KMS-11 (cell line): ENCODE results near the gene PRXL2B.
"Not testable (repeated sequence)": the region's sequence is repeated elsewhere in the genome, so short reads cannot be mapped to it uniquely, and the experiment has no call there.

Experiments
- H2AFZ ChIP-seq: fragments of 200-600 bp; sonication (generic); 2 replicates; pipeline ENCODE4 v1.6.1; 2016; ENCODE audit warnings: antibody characterized with exemption, mixed run types, low read depth
- H3K27ac ChIP-seq: fragments of 200-600 bp; sonication (generic); 2 replicates; pipeline ENCODE4 v1.6.1; 2016; ENCODE audit warnings: mild to moderate bottlenecking, mixed run types
- H3K27me3 ChIP-seq: fragments of 200-600 bp; sonication (generic); 2 replicates; pipeline ENCODE4 v1.6.1; 2017; ENCODE audit warnings: mild to moderate bottlenecking, low read depth, mixed run types, moderate library complexity; ENCODE audit not compliant: insufficient read depth
- H3K36me3 ChIP-seq: fragments of 200-600 bp; sonication (generic); 2 replicates; pipeline ENCODE4 v1.6.1; 2017; ENCODE audit warnings: mild to moderate bottlenecking, mixed run types; ENCODE audit not compliant: insufficient read depth
- H3K4me1 ChIP-seq: fragments of 200-600 bp; sonication (generic); 2 replicates; pipeline ENCODE4 v1.6.1; 2016; ENCODE audit warnings: mild to moderate bottlenecking, low read depth, mixed run types; ENCODE audit not compliant: poor library complexity, severe bottlenecking
- H3K4me2 ChIP-seq: fragments of 200-600 bp; sonication (generic); 2 replicates; pipeline ENCODE4 v1.7.0; 2016; ENCODE audit warnings: mild to moderate bottlenecking, mixed run types
- H3K4me3 ChIP-seq: fragments of 200-600 bp; sonication (generic); IDR thresholded peaks from 2 replicates; pipeline ENCODE4 v1.6.1; 2017; ENCODE audit warnings: low read depth, low read length, mixed read lengths; ENCODE audit not compliant: insufficient read depth
- H3K79me2 ChIP-seq: fragments of 200-600 bp; sonication (generic); 2 replicates; pipeline ENCODE4 v1.6.1; 2016; ENCODE audit warnings: low read depth, mixed run types; ENCODE audit not compliant: insufficient read depth
- H3K9ac ChIP-seq: fragments of 200-600 bp; sonication (generic); 2 replicates; pipeline ENCODE4 v1.6.1; 2016; ENCODE audit warnings: mild to moderate bottlenecking, mixed run types
- H4K20me1 ChIP-seq: fragments of 200-600 bp; sonication (generic); 2 replicates; pipeline ENCODE4 v1.6.1; 2016; ENCODE audit warnings: mild to moderate bottlenecking, mixed run types; ENCODE audit not compliant: insufficient read depth
- TF ChIP-seq, protein P1 (sequence below): fragments of 200-600 bp; sonication (generic); conservative IDR thresholded peaks from 2 replicates; pipeline ENCODE4 v1.6.1; 2017; ENCODE audit warnings: low read depth, mild to moderate bottlenecking, antibody characterized with exemption, low read length, moderate library complexity, mixed read lengths

Gene PRXL2B

GRCh38 chr1:2574350-2574749 is 12.2 kb upstream of the PRXL2B start:
- Histone ChIP-seq H4K20me1 (no peaks in the 10 kb centered on the region), H3K79me2 (no peaks in the 10 kb centered on the region), H3K9ac (no peak overlapping the region), H3K4me3 (no peak overlapping the region), H3K27me3 (peaks cover 95% of the 10 kb centered on the region), H3K36me3 (no peaks in the 10 kb centered on the region), H2AFZ (no peak overlapping the region), H3K4me2 (no peak overlapping the region), H3K27ac (no peak overlapping the region), H3K4me1 (no peaks in the 10 kb centered on the region)
- TF ChIP-seq, protein P1, sequence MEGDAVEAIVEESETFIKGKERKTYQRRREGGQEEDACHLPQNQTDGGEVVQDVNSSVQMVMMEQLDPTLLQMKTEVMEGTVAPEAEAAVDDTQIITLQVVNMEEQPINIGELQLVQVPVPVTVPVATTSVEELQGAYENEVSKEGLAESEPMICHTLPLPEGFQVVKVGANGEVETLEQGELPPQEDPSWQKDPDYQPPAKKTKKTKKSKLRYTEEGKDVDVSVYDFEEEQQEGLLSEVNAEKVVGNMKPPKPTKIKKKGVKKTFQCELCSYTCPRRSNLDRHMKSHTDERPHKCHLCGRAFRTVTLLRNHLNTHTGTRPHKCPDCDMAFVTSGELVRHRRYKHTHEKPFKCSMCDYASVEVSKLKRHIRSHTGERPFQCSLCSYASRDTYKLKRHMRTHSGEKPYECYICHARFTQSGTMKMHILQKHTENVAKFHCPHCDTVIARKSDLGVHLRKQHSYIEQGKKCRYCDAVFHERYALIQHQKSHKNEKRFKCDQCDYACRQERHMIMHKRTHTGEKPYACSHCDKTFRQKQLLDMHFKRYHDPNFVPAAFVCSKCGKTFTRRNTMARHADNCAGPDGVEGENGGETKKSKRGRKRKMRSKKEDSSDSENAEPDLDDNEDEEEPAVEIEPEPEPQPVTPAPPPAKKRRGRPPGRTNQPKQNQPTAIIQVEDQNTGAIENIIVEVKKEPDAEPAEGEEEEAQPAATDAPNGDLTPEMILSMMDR = no peak

DNA sequence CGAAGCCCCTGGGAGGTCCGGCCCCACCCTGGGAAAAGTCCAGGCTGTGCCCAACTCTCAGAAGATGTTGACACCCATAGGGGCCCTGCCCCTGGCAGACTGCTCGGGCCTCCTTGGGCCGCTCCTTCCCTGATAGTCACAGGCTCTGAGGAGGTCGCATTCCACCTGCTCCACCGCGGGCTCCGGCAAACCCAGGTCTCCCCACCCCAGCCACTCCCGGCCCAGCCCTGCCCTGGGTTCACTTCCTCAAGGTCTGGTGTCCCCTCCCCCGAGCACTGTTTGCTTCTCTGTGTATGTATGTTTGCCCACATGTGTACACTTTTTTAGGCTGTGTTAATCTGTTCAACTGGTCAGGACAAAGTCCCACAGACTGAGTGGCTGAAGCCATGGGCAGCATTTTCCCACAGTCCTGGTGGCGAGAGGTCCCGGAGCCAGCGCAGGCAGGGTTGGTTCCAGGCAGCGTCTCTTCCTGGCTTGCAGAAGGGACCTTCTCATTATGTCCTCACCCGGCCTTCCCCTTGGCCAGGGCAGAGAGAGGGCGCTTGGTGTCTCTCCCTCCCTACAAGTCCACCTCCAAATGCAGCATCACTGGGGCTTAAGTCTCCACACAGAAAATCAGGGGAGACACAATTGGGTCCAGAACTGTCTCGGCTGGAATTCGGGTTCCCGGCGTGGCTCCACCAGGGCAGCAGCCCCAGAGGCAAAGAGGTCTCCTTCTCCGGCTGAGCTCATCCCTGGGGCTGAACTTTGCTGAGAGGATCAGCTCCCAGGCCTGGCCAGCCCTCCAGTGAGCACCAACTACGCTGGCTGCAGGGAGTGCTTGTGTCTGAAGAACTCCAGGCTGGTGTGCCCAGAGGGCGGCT is 10.5 kb upstream of the PRXL2B start:
- Histone ChIP-seq H3K4me2 (no peak overlapping the region), H3K9ac (no peak overlapping the region), H4K20me1 (no peaks in the 10 kb centered on the region), H3K27me3 (peaks cover 96% of the 10 kb centered on the region), H2AFZ (no peak overlapping the region), H3K27ac (no peak overlapping the region), H3K79me2 (no peaks in the 10 kb centered on the region), H3K4me3 (no peak overlapping the region), H3K4me1 (no peaks in the 10 kb centered on the region), H3K36me3 (no peaks in the 10 kb centered on the region)
- TF ChIP-seq, protein P1 = no peak

GRCh38 chr1:2577565-2578075 is 9.0 kb upstream of the PRXL2B start:
- H3K4me2 ChIP-seq, H3K36me3 ChIP-seq, H3K27ac ChIP-seq, H3K79me2 ChIP-seq, H2AFZ ChIP-seq, H3K4me3 ChIP-seq, H3K9ac ChIP-seq, H3K4me1 ChIP-seq, H4K20me1 ChIP-seq: not testable (repeated sequence)
- peaks cover 96% of the 10 kb centered on the region for H3K27me3 ChIP-seq

- H2AFZ ChIP-seq = no peak overlapping the region
- H3K27ac ChIP-seq = no peak overlapping the region
- H3K27me3 ChIP-seq = peaks cover 91% of the 10 kb centered on the region
- H3K4me1 ChIP-seq = no peaks in the 10 kb centered on the region
- no peaks in the 10 kb centered on the region for H3K79me2 ChIP-seq
- H3K36me3 ChIP-seq = no peaks in the 10 kb centered on the region
- H4K20me1 ChIP-seq = no peaks in the 10 kb centered on the region
- no peak overlapping the region for H3K4me3 ChIP-seq
- no peak overlapping the region for H3K4me2 ChIP-seq
- TF ChIP-seq, protein P1 = no peak
- H3K9ac ChIP-seq = no peak overlapping the region
These were observed 7.8 kb upstream of the PRXL2B start for GRCh38 chr1:2578758-2579118.

GRCh38 chr1:2580691-2581090 is 5.9 kb upstream of the PRXL2B start:
- peaks cover 73% of the 10 kb centered on the region for H3K27me3 ChIP-seq
- TF ChIP-seq, protein P1 = no peak
- H3K79me2 ChIP-seq = no peaks in the 10 kb centered on the region
- no peak overlapping the region for H3K27ac ChIP-seq
- H3K4me3 ChIP-seq = no peak overlapping the region
- H3K9ac ChIP-seq = no peak overlapping the region
- H3K4me2 ChIP-seq = no peak overlapping the region
- no peaks in the 10 kb centered on the region for H3K36me3 ChIP-seq
- no peak overlapping the region for H2AFZ ChIP-seq
- no peaks in the 10 kb centered on the region for H4K20me1 ChIP-seq
- H3K4me1 ChIP-seq = peaks cover 9% of the 10 kb centered on the region
